CD4-positive, alpha-beta T cell (primary cell): ENCODE data around the gene SAMD8. TPM values are rescaled to one million over a fixed set of nuclear protein-coding genes. Genes with fewer than 3 reads are reported as not detected.

ENCODE experiments used
- ATAC-seq: fragments of 200-7000 bp; cut with Tn5 transposase; one replicate; pipeline ENCODE4 v1.10.0; 2022; ENCODE audit warnings: mild to moderate bottlenecking; ENCODE audit not compliant: poor library complexity
- CTCF ChIA-PET: fragments of 350-600 bp; sonication (Branson Sonifier 250); formaldehyde crosslinking; loops from one replicate; lab custom pipeline; 2021; ENCODE audit warnings: antibody characterized with exemption, inconsistent platforms; lab: Charles Lee
- POLR2A ChIA-PET: fragments of 350-600 bp; sonication (Branson Sonifier 250); formaldehyde crosslinking; loops from one replicate; lab custom pipeline; 2021; ENCODE audit warnings: antibody characterized with exemption, inconsistent platforms; lab: Charles Lee
- DNase-seq, 14 experiments: peaks; one replicate each; pipeline ENCODE4 v3.0.0-alpha.2; 2013 to 2020; ENCODE audit warnings: mixed read lengths in 2 of 14
- H3K27ac ChIP-seq, 2 donors: one replicate each; pipeline versions ENCODE4 v1.5.1 to v1.7.0; 2013; ENCODE audit warnings: low read length in 2 of 2, low read depth in 1 of 2, mild to moderate bottlenecking in 1 of 2
- H3K27me3 ChIP-seq, 2 experiments: 1 replicate in 1 of 2; 2 replicates in 1 of 2; pipeline versions ENCODE4 v1.6.1 to v1.7.0; 2013; ENCODE audit warnings: low read length in 2 of 2, control low read depth in 1 of 2, mild to moderate bottlenecking in 1 of 2, moderate library complexity in 1 of 2; ENCODE audit not compliant: insufficient read depth in 2 of 2, control insufficient read depth in 1 of 2
- H3K36me3 ChIP-seq: one replicate; pipeline ENCODE4 v1.6.1; 2013; ENCODE audit warnings: low read length, control low read depth; ENCODE audit not compliant: insufficient read depth
- H3K4me1 ChIP-seq: one replicate; pipeline ENCODE4 v1.6.1; 2013; ENCODE audit warnings: low read length, control low read depth; ENCODE audit not compliant: insufficient read depth
- H3K4me3 ChIP-seq: one replicate; pipeline ENCODE4 v1.5.1; 2013; ENCODE audit warnings: mild to moderate bottlenecking, low read length, moderate library complexity
- H3K9me3 ChIP-seq, 2 experiments: 1 replicate in 1 of 2; 2 replicates in 1 of 2; pipeline versions ENCODE4 v1.6.1 to v1.7.0; 2013; ENCODE audit warnings: low read length in 2 of 2, mild to moderate bottlenecking in 2 of 2, control low read depth in 1 of 2, moderate library complexity in 1 of 2; ENCODE audit not compliant: control insufficient read depth in 1 of 2, insufficient read depth in 1 of 2
- H3K27ac Mint-ChIP-seq: one replicate; pipeline ENCODE4 v1.8.0; 2020; ENCODE audit warnings: mixed read lengths
- H3K27me3 Mint-ChIP-seq: one replicate; pipeline ENCODE4 v1.8.0; 2021; ENCODE audit warnings: mixed read lengths
- H3K36me3 Mint-ChIP-seq: one replicate; pipeline ENCODE4 v1.8.0; 2021; ENCODE audit warnings: low read depth, mixed read lengths
- H3K4me1 Mint-ChIP-seq: one replicate; pipeline ENCODE4 v1.8.0; 2021; ENCODE audit warnings: low read depth, mixed read lengths
- H3K4me3 Mint-ChIP-seq: one replicate; pipeline ENCODE4 v1.8.0; 2020; ENCODE audit warnings: mild to moderate bottlenecking, mixed read lengths
- H3K9me3 Mint-ChIP-seq: one replicate; pipeline ENCODE4 v1.8.0; 2020; ENCODE audit warnings: mixed read lengths
- intact Hi-C, 2 experiments: fragments of 100-400 bp; cut with DNase I in 1 of 2; cut with micrococcal nuclease in 1 of 2; formaldehyde crosslinking; loops; one replicate each; pipeline versions ENCODE4 v1.15.1 to v1.9.0; 2023 to 2025; cut with DNase I, micrococcal nuclease
- total RNA-seq, 174 experiments: library from RNA in 2 of 174; stranded (reverse) in 2 of 174; gene quantifications; one replicate each; pipeline ENCODE4 v1.2.3 and lab custom pipeline; 2021 to 2026
- TF ChIP-seq, protein P1 (sequence below): fragments of 200-600 bp; IDR thresholded peaks from one replicate; pipeline ENCODE4 v1.8.0; 2022; ENCODE audit warnings: antibody characterized with exemption, mild to moderate bottlenecking

SAMD8 gene
- total RNA-seq, 2 experiments from 2014 or later: 34.1 to 37.4 TPM

DNA sequence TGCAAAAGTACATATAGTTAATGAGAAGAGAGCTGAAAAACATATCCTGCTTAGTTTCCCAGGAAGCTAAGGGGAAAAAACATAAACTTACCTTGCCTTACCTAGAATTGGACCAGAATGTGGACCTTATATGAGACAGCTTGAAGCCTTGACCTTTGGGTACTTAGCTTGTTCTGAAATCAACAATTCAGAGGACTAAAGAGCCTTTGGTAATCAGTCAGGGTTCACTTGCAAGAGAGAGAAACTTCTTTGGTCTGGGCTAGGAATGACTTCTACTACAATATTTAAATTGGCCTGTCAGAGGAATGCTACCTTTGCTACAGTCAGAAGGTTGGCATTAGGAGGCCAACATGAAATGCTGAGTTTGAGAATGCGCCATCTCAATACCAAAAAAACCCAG is 24.9 kb downstream of the SAMD8 start:
- no peaks in the 10 kb centered on the region for H3K4me1 ChIP-seq
- H3K9me3 Mint-ChIP-seq: no peaks in the 10 kb centered on the region
- H3K4me3 ChIP-seq: no peak overlapping the region
- DNase-seq: no peak
- TF ChIP-seq, protein P1, sequence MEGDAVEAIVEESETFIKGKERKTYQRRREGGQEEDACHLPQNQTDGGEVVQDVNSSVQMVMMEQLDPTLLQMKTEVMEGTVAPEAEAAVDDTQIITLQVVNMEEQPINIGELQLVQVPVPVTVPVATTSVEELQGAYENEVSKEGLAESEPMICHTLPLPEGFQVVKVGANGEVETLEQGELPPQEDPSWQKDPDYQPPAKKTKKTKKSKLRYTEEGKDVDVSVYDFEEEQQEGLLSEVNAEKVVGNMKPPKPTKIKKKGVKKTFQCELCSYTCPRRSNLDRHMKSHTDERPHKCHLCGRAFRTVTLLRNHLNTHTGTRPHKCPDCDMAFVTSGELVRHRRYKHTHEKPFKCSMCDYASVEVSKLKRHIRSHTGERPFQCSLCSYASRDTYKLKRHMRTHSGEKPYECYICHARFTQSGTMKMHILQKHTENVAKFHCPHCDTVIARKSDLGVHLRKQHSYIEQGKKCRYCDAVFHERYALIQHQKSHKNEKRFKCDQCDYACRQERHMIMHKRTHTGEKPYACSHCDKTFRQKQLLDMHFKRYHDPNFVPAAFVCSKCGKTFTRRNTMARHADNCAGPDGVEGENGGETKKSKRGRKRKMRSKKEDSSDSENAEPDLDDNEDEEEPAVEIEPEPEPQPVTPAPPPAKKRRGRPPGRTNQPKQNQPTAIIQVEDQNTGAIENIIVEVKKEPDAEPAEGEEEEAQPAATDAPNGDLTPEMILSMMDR: no peak
- H3K4me1 Mint-ChIP-seq: peaks cover 59% of the 10 kb centered on the region
- ChIA-PET CTCF (no interaction called here), POLR2A (no interaction called here)
- no peaks in the 10 kb centered on the region for H3K36me3 ChIP-seq
- no peak overlapping the region for H3K27ac ChIP-seq
- no peaks in the 10 kb centered on the region for H3K27me3 ChIP-seq
- H3K27ac Mint-ChIP-seq: no peak overlapping the region
- no peak overlapping the region for H3K4me3 Mint-ChIP-seq
- H3K36me3 Mint-ChIP-seq: peaks cover 14% of the 10 kb centered on the region
- no peak for ATAC-seq
- intact Hi-C loops: no loop called here
- H3K9me3 ChIP-seq: no peaks in the 10 kb centered on the region
- H3K27me3 Mint-ChIP-seq: no peaks in the 10 kb centered on the region

DNA sequence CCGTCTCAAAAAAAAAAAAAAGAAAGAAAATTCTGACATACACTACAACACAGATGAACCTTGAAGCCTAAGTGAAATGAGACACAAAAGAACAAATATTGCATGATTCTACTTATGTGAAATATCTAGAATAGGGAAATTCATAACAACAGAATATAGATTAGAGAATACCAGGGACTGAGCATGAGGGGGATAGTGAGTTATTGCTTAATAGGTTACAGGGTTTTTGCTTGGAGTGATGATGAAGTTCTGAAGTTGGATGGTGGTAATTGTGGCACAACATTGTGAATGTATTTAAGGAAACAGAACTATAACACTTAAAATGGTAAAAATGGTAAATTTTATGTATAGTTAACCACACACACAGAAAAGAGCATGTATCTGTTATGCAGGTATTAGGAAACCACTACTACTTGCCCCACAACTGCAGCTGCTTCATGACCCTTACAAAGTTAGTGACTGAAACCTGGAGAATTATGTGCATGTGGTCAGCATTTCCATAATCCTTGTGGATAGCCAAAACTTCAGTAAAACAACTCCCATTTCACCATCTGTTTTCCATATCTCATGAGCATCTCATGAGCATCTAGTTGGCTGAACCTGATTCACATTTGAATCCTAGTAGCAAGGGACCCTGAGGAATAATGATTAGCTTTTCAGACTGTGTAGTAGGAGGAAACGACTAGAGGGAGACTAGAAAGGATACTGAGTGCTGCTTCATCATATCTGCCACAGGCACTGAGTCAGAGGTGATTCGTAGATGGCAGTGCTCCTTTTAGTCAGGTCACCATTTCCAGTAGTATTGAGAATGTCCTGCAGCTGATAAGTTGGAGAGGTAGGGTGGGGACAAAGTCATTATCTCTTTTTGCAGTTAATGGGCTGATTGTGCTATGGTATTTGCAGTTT is 26.3 kb downstream of the SAMD8 start:
- TF ChIP-seq, protein P1: no peak
- intact Hi-C loops: no loop called here
- CTCF ChIA-PET: no interaction called here
- Mint-ChIP-seq H3K27me3 (no peaks in the 10 kb centered on the region), H3K36me3 (peaks cover 14% of the 10 kb centered on the region), H3K27ac (peak overlapping the region; percentile 45), H3K4me3 (no peak overlapping the region), H3K9me3 (no peaks in the 10 kb centered on the region), H3K4me1 (peaks cover 57% of the 10 kb centered on the region)
- POLR2A ChIA-PET: no interaction called here
- DNase-seq (peak in 2 of 14 experiments; percentile 12 to 17), ATAC-seq (no peak)
- Histone ChIP-seq H3K36me3 (no peaks in the 10 kb centered on the region), H3K27ac (no peak overlapping the region), H3K9me3 (no peaks in the 10 kb centered on the region), H3K4me3 (no peak overlapping the region), H3K27me3 (no peaks in the 10 kb centered on the region), H3K4me1 (no peaks in the 10 kb centered on the region)

DNA sequence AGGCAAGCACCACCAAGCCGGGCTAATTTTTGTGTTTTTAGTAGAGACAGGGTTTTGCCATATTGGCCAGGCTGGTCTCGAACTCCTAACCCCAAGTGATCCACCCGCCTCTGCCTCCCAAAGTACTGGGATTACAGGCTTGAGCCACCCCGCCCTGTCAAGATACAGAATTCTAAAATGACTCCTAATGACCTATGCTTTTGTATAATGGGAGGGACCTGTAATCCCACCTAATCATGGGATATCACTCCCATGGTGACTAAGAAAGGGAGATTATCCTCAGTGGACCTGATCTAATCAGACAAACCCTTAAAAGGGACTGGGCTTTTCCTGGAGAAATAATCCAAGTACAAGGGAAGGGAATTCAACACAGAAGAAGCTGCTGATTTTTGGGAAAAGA is 28.8 kb downstream of the SAMD8 start:
- ATAC-seq: no peak

More for the DNA sequence above, 28.8 kb downstream of the SAMD8 start:
- CTCF ChIA-PET: interaction anchor here (0.6 to 1.2 kb wide), 2 partner anchors 22 to 26 kb away, joined by 3 read pairs; no protein-coding TSS in a partner anchor
- Mint-ChIP-seq H3K9me3 (peaks cover 2% of the 10 kb centered on the region), H3K4me1 (peaks cover 68% of the 10 kb centered on the region), H3K36me3 (peaks cover 5% of the 10 kb centered on the region), H3K27ac (peak overlapping the region; percentile 37), H3K4me3 (no peak overlapping the region), H3K27me3 (no peaks in the 10 kb centered on the region)
- Histone ChIP-seq H3K4me3 (no peak overlapping the region), H3K4me1 (peaks cover 11% of the 10 kb centered on the region), H3K9me3 (no peaks in the 10 kb centered on the region), H3K27me3 (no peaks in the 10 kb centered on the region), H3K27ac (no peak overlapping the region), H3K36me3 (no peaks in the 10 kb centered on the region)
- TF ChIP-seq, protein P1: no peak
- POLR2A ChIA-PET: no interaction called here
- intact Hi-C loops: no loop called here
- no peak for DNase-seq
